Type B pancreatic cell (in vitro differentiated cells): ENCODE measurements around the gene BAG1. TPM values are rescaled to one million over a fixed set of nuclear protein-coding genes. Genes with fewer than 3 reads are reported as not detected.

Source experiments
- DNase-seq: peaks from one replicate; pipeline ENCODE4 v3.0.0; 2021; ENCODE audit warnings: mixed read lengths; ENCODE audit not compliant: unreplicated experiment; ENCODE audit errors: extremely low spot score
- H3K27ac Mint-ChIP-seq: 2 replicates; pipeline ENCODE4 v1.8.0; 2021; ENCODE audit warnings: mild to moderate bottlenecking, mixed read lengths
- H3K27me3 Mint-ChIP-seq: 2 replicates; pipeline ENCODE4 v1.8.0; 2021; ENCODE audit warnings: mixed read lengths
- H3K36me3 Mint-ChIP-seq: 2 replicates; pipeline ENCODE4 v1.8.0; 2021; ENCODE audit warnings: mixed read lengths
- H3K4me1 Mint-ChIP-seq: one replicate; pipeline ENCODE4 v1.8.0; 2021; ENCODE audit warnings: mixed read lengths; ENCODE audit not compliant: unreplicated experiment
- H3K4me3 Mint-ChIP-seq: 2 replicates; pipeline ENCODE4 v1.8.0; 2021; ENCODE audit warnings: mild to moderate bottlenecking, mixed read lengths
- H3K9me3 Mint-ChIP-seq: 2 replicates; pipeline ENCODE4 v1.8.0; 2021; ENCODE audit warnings: mixed read lengths
- CTCF ChIP-seq: fragments of 200-600 bp; sonication (generic); conservative IDR thresholded peaks from 2 replicates; pipeline ENCODE4 v1.5.0; 2021; ENCODE audit warnings: antibody characterized with exemption, mild to moderate bottlenecking
- total RNA-seq: library from RNA; stranded (reverse); gene quantifications from 2 replicates; pipeline ENCODE4 v1.2.1, GENCODE V29; 2021; ENCODE audit warnings: low replicate concordance

Gene BAG1
- total RNA-seq, 1 donor from 2014 or later: 92.6 TPM

DNA sequence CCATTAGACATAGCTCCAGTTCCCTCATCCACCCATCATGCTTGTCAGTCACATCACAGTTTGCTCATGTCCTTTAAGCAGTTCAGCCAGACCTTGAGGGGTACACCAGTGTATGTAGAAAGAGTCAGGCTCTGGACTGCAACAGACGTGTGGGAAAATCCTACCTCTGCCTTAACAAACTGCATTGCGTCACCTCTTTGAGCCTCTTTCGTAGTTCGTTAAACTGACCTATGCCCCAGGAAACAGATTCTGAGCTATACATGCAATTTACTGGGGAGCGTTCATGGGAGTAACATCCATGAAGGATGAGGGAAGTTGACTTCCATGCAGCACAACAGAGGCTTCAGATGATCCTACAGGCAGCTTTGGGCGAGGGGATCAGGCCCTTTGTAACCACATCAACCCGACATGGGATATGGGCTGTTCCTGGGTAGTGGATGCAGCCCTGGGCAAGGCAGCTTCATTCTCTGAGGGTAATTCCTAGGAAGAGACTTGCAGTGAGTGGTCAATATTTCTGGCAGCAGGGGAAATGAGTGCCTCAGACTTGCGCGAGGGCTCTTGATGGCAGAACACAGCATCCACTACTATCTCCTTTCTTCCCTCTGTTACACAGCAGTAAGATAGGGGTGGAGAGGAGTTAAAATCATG is 20.2 kb downstream of the BAG1 start:
- peaks cover 10% of the 10 kb centered on the region for H3K27me3 Mint-ChIP-seq
- H3K9me3 Mint-ChIP-seq: no peaks in the 10 kb centered on the region
- H3K27ac Mint-ChIP-seq: no peak overlapping the region
- H3K4me3 Mint-ChIP-seq: no peak overlapping the region
- H3K36me3 Mint-ChIP-seq: peaks cover 8% of the 10 kb centered on the region
- no peak for DNase-seq
- no peak for TF ChIP-seq CTCF
- peaks cover 6% of the 10 kb centered on the region for H3K4me1 Mint-ChIP-seq

GRCh38 chr9:33242609-33243134 is 21.8 kb downstream of the BAG1 start:
- H3K27me3 Mint-ChIP-seq: peaks cover 10% of the 10 kb centered on the region
- H3K36me3 Mint-ChIP-seq: peaks cover 5% of the 10 kb centered on the region
- peaks cover 6% of the 10 kb centered on the region for H3K4me1 Mint-ChIP-seq
- no peak for DNase-seq
- no peak overlapping the region for H3K4me3 Mint-ChIP-seq
- no peaks in the 10 kb centered on the region for H3K9me3 Mint-ChIP-seq
- H3K27ac Mint-ChIP-seq: no peak overlapping the region
- no peak for TF ChIP-seq CTCF

DNA sequence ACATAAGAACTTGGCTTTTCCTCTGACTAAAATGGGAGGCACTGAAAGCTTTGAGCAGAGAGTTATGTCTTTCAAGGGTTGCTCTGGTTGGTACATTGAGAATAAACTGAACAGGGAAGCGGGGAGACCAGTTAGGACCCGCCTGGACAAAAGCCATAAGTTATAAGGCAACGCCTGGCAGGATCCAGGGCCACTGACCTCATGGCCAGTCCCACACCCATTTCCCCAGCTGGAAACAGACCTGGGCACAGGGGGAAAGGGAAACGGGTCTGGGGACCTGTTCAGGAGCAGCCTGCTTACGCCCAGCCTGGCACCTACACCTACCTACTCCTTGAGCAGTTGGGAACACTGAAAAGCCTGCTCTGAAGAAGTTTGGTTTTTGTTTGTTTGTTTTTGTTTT is 23.2 kb downstream of the BAG1 start:
- H3K27ac Mint-ChIP-seq: no peak overlapping the region
- H3K4me3 Mint-ChIP-seq: no peak overlapping the region
- H3K27me3 Mint-ChIP-seq: peaks cover 19% of the 10 kb centered on the region
- no peaks in the 10 kb centered on the region for H3K9me3 Mint-ChIP-seq
- H3K36me3 Mint-ChIP-seq: no peaks in the 10 kb centered on the region
- DNase-seq: no peak
- TF ChIP-seq CTCF: no peak
- peaks cover 6% of the 10 kb centered on the region for H3K4me1 Mint-ChIP-seq

- peaks cover 26% of the 10 kb centered on the region for H3K27me3 Mint-ChIP-seq
These were observed 24.6 kb downstream of the BAG1 start, which contains the start of gene SPINK4 for GRCh38 chr9:33239921-33240320. SPINK4 (plus strand) TSS chr9:33240167; CDS start chr9:33240209, 42 bp downstream.

GRCh38 chr9:33236571-33236970 is 27.9 kb downstream of the BAG1 start:
- peaks cover 6% of the 10 kb centered on the region for H3K4me1 Mint-ChIP-seq
- no peaks in the 10 kb centered on the region for H3K36me3 Mint-ChIP-seq

More at GRCh38 chr9:33239921-33240320, 24.6 kb downstream of the BAG1 start, which contains the start of gene SPINK4:
- Mint-ChIP-seq H3K9me3 (no peaks in the 10 kb centered on the region), H3K4me3 (no peak within 1 kb of the TSS), H3K4me1 (peaks cover 6% of the 10 kb centered on the region), H3K27ac (peak within 1 kb of the TSS; percentile 25), H3K36me3 (no peaks in the 10 kb centered on the region)
- TF ChIP-seq CTCF: no peak
- no peak for DNase-seq

More at GRCh38 chr9:33236571-33236970, 27.9 kb downstream of the BAG1 start:
- DNase-seq: no peak
- no peak overlapping the region for H3K27ac Mint-ChIP-seq
- H3K4me3 Mint-ChIP-seq: no peak overlapping the region
- H3K27me3 Mint-ChIP-seq: peaks cover 35% of the 10 kb centered on the region
- no peak for TF ChIP-seq CTCF
- no peaks in the 10 kb centered on the region for H3K9me3 Mint-ChIP-seq
